ENCODE data around the gene HS3ST3A1. TPM values are rescaled to one million over a fixed set of nuclear protein-coding genes. Genes with fewer than 3 reads are reported as not detected.
"Not testable (repeated sequence)": the region's sequence is repeated elsewhere in the genome, so short reads cannot be mapped to it uniquely, and the experiment has no call there.

The HS3ST3A1 gene
- total RNA-seq, 1 donor from 2014 or later: 0.93 TPM

DNA sequence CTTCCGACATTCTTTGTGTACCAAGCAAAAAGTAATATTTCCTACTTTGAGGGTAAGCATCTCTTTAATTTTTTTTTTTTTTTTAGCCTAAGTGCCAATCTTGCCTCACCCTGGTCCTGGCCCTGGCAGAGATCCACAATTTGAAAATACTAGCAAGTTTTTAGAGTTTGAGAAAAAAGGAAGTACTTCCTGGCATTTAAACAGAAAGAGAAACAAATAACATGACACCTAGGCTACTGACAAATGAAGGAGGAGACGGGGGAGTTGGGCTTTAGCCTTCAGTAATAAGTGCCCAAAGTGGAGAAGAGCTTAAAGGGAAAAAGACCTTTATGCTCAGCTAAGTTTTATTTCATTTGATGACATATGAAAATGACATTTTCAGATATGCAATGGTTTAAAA, 92.8 kb downstream of the HS3ST3A1 start:
- Histone ChIP-seq H3K4me3 (no peak overlapping the region), H3K36me3 (no peaks in the 10 kb centered on the region), H3K9me3 (no peaks in the 10 kb centered on the region), H3K4me1 (peaks cover 7% of the 10 kb centered on the region), H3K27ac (no peak overlapping the region), H3K27me3 (no peaks in the 10 kb centered on the region)
- DNase-seq (no peak), ATAC-seq (no peak)
- intact Hi-C loops (cut with DNase I): no loop called here
- TF ChIP-seq, protein P1, sequence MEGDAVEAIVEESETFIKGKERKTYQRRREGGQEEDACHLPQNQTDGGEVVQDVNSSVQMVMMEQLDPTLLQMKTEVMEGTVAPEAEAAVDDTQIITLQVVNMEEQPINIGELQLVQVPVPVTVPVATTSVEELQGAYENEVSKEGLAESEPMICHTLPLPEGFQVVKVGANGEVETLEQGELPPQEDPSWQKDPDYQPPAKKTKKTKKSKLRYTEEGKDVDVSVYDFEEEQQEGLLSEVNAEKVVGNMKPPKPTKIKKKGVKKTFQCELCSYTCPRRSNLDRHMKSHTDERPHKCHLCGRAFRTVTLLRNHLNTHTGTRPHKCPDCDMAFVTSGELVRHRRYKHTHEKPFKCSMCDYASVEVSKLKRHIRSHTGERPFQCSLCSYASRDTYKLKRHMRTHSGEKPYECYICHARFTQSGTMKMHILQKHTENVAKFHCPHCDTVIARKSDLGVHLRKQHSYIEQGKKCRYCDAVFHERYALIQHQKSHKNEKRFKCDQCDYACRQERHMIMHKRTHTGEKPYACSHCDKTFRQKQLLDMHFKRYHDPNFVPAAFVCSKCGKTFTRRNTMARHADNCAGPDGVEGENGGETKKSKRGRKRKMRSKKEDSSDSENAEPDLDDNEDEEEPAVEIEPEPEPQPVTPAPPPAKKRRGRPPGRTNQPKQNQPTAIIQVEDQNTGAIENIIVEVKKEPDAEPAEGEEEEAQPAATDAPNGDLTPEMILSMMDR (IDR thresholded peaks at IDR 0.05): no peak

DNA sequence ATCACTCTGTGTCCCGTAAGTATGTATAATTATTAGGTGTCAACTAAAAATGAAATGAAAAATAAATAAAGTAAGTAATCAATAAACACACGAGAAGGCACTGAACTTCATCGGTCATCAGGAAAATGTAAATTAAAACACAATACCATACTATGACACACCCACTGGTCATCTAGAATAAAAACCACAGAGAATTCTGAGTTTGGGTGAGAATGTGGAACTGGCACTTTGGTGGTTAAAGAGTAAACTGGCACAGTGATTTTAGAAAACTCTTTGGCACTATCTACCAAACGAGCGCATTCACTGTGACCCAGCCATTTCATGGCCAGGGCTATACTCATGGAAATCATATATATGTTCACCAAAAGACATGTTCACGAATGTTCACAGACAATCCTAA, 98.2 kb downstream of the HS3ST3A1 start:
- intact Hi-C loops (cut with DNase I): no loop called here

DNA sequence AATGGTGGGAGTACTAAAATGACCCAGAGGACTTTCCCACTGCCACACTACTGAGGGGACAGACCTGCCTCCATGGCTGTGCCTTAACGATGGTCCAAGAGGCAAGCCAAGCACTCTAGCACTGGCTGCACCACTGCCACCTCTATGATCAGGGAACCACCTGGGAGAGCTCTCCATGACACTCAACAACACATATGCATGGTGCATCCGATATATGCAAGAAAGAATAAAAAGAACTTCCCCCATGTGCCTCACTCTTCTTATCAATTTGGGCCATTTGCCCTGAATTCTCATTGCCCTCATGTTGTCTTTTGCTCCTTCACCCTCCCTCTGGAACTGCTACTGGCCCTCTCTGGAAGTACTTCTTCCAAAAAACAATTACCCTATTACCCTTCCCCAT, 99.5 kb downstream of the HS3ST3A1 start:
- no peak overlapping the region for H3K27ac ChIP-seq
- H3K27me3 ChIP-seq: no peaks in the 10 kb centered on the region
- no peaks in the 10 kb centered on the region for H3K4me1 ChIP-seq
- TF ChIP-seq, protein P1 (IDR thresholded peaks at IDR 0.05): no peak
- DNase-seq (no peak), ATAC-seq (no peak)
- H3K9me3 ChIP-seq: no peaks in the 10 kb centered on the region
- no peaks in the 10 kb centered on the region for H3K36me3 ChIP-seq
- no peak overlapping the region for H3K4me3 ChIP-seq
- intact Hi-C loops (cut with DNase I): no loop called here

More for the DNA sequence above, 98.2 kb downstream of the HS3ST3A1 start:
- DNase-seq (no peak), ATAC-seq (no peak)
- Histone ChIP-seq H3K4me3 (no peak overlapping the region), H3K9me3 (no peaks in the 10 kb centered on the region), H3K27me3 (no peaks in the 10 kb centered on the region), H3K27ac (no peak overlapping the region), H3K4me1 (no peaks in the 10 kb centered on the region), H3K36me3 (no peaks in the 10 kb centered on the region)
- TF ChIP-seq, protein P1 (IDR thresholded peaks at IDR 0.05): no peak

DNA sequence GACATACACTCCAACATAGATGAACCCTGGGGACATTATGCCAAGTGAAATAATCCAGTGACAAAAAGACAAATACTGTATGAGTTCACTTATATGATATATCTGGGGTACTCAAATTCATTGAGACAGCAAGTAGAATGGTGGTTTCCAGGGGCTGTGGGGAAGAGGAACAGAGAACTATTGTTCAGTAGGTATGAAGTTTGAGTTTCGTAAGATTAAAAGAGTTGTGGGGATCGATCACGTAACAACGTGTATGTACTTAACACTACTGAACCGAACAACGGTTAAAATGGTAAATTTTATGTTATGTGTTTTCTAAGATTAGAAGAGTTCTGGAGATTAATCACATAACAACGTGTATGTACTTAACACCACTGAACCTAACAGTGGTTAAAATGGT, 100.8 kb downstream of the HS3ST3A1 start:
- no peaks in the 10 kb centered on the region for H3K27me3 ChIP-seq
- no peak for ATAC-seq
- TF ChIP-seq, protein P1 (IDR thresholded peaks at IDR 0.05): no peak
- no peak overlapping the region for H3K27ac ChIP-seq
- H3K4me1 ChIP-seq: no peaks in the 10 kb centered on the region
- DNase-seq: no peak
- no peaks in the 10 kb centered on the region for H3K36me3 ChIP-seq
- intact Hi-C loops (cut with DNase I): no loop called here
- no peaks in the 10 kb centered on the region for H3K9me3 ChIP-seq
- H3K4me3 ChIP-seq: no peak overlapping the region

DNA sequence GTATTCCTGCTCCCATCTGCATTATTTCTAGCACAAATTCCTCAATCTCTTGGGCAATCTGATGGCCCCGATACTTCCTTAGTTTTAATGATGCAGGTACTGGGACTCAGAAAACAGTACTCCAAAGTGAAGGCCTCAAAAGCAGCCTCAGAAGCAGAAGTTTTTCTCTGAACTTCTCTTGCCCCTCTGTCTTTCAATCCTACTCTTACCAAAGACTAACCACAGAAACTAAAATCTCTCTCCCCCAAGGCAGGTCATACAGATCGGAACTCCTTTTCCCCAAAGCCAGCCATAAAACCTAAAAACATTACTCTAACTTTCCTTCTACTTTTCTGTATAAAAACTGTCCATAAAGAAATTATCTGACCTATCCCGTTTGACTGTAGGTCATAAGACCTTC, 103.5 kb downstream of the HS3ST3A1 start:
- Histone ChIP-seq H3K4me1 (no peaks in the 10 kb centered on the region), H3K4me3 (no peak overlapping the region), H3K27ac (no peak overlapping the region), H3K36me3 (no peaks in the 10 kb centered on the region), H3K27me3 (no peaks in the 10 kb centered on the region), H3K9me3 (no peaks in the 10 kb centered on the region)
- DNase-seq (no peak), ATAC-seq (no peak)
- TF ChIP-seq, protein P1 (IDR thresholded peaks at IDR 0.05): no peak
- intact Hi-C loops (cut with DNase I): no loop called here

DNA sequence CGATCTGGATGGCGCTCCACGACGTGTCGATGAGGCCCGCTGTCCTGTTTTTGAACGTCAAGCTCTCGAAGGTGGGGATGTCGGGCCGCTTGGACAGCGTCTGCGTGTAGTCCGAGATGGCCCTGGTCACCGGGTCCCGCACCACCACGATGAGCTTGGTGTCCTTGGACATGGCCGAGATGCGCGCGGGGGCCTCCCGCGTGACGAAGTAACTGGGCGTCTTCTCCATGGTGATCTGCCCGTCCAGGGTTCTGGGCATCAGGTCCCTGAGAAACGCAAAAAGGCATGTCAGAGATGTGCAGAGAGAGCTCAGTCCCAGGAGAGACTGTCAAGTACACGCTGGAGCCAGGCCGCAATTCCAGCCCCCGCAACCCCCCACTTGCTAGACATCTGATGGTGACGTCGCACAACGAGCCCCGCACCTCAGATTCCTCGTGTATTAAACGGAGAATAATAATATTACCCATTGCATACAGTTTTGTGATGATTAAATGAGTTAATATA, 105.1 kb downstream of the HS3ST3A1 start:
- H3K9me3 ChIP-seq; DNase-seq; H3K36me3 ChIP-seq; H3K4me3 ChIP-seq; H3K27me3 ChIP-seq; H3K4me1 ChIP-seq; H3K27ac ChIP-seq; intact Hi-C loops (cut with DNase I): not testable (repeated sequence)
- peak; percentile 34 for ATAC-seq
